ENCODE data around the gene AUH.

Gene AUH

DNA sequence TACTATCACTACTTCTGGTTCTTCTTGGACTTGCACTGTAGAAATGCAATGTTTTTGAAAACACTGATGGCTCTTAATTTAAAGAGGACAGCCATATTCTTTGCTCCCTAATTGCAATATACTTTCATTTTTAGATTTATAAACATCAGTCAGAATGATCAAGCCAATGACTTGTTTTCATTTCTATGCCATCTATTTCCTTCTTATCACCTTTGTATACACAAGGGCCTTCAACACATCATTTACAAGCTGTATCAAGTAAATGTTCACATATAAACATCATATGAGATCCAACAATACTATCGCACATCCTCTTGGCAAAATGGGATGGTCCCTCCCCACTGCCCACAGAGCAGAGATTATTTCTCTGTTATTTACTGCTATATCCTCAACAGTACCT is 24.9 kb downstream of the AUH start:
- TF ChIP-seq, protein P1, sequence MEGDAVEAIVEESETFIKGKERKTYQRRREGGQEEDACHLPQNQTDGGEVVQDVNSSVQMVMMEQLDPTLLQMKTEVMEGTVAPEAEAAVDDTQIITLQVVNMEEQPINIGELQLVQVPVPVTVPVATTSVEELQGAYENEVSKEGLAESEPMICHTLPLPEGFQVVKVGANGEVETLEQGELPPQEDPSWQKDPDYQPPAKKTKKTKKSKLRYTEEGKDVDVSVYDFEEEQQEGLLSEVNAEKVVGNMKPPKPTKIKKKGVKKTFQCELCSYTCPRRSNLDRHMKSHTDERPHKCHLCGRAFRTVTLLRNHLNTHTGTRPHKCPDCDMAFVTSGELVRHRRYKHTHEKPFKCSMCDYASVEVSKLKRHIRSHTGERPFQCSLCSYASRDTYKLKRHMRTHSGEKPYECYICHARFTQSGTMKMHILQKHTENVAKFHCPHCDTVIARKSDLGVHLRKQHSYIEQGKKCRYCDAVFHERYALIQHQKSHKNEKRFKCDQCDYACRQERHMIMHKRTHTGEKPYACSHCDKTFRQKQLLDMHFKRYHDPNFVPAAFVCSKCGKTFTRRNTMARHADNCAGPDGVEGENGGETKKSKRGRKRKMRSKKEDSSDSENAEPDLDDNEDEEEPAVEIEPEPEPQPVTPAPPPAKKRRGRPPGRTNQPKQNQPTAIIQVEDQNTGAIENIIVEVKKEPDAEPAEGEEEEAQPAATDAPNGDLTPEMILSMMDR (conservative IDR thresholded peaks at IDR 0.05; ENCODE audit: low read depth, low read length), result no peak
- Histone ChIP-seq H4K20me1 (ENCODE audit: insufficient read depth) (no peaks in the 10 kb centered on the region), H3K9ac (no peak overlapping the region), H3K27ac (no peak overlapping the region), H3K4me2 (no peak overlapping the region), H2AFZ (ENCODE audit: low read depth) (no peak overlapping the region), H3K27me3 (ENCODE audit: insufficient read depth, low read depth) (no peaks in the 10 kb centered on the region), H3K79me2 (ENCODE audit: insufficient read depth, low read depth) (no peaks in the 10 kb centered on the region), H3K4me1 (ENCODE audit: low read depth, poor library complexity, severe bottlenecking) (peaks cover 7% of the 10 kb centered on the region), H3K4me3 (IDR thresholded peaks at IDR 0.05; ENCODE audit: insufficient read depth, low read depth, low read length) (no peak overlapping the region), H3K36me3 (ENCODE audit: insufficient read depth) (no peaks in the 10 kb centered on the region; the same call in 1 of the 2 replicates)

DNA sequence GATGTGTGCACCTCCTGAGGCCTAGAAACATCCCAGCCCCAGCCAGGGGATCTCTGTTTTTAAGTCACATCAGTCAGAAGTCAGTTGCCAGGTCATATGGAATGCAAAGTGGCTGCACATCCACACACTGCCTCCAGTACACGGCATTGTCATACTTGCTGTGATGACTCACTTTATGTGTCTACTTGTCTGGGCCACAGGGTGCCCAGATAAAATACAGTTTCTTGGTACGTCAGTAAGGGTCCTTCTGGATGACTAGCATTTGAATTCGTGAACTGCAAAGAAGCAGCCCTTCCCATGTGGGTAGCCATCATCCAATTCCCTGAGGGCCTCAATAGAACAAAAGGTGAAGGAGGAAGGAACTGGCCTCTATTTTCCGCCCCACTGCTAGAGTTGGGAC is 27.7 kb downstream of the AUH start:
- TF ChIP-seq, protein P1 (conservative IDR thresholded peaks at IDR 0.05; ENCODE audit: low read depth, low read length), result no peak
- H3K9ac ChIP-seq, result no peak overlapping the region

DNA sequence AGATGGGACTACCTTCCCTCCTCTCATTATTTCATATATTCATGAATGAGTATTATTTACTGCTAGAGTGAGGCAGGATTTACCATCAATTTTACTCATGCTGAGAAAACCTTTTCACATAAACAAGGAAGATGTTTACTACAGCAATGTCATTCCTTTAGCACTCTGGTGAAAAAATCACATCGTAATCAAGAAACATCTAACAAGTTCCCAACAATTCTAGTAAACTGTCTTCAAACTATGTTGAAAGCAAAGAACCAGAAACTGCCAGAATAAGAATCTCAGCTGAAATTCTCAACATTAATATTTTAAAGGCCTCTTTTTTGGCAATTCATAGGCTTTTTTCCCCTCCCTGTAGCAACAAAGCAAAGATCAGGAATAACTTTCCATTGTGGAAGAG is 28.2 kb downstream of the AUH start:
- H4K20me1 ChIP-seq (ENCODE audit: insufficient read depth), result no peaks in the 10 kb centered on the region
- no peak overlapping the region for H3K9ac ChIP-seq
- no peak overlapping the region for H3K4me3 ChIP-seq (IDR thresholded peaks at IDR 0.05; ENCODE audit: insufficient read depth, low read depth, low read length)
- no peaks in the 10 kb centered on the region for H3K27me3 ChIP-seq (ENCODE audit: insufficient read depth, low read depth)
- no peak overlapping the region for H2AFZ ChIP-seq (ENCODE audit: low read depth)
- H3K4me1 ChIP-seq (ENCODE audit: low read depth, poor library complexity, severe bottlenecking), result no peaks in the 10 kb centered on the region
- TF ChIP-seq, protein P1 (conservative IDR thresholded peaks at IDR 0.05; ENCODE audit: low read depth, low read length), result no peak
- no peak overlapping the region for H3K27ac ChIP-seq
- H3K79me2 ChIP-seq (ENCODE audit: insufficient read depth, low read depth), result no peaks in the 10 kb centered on the region
- H3K4me2 ChIP-seq, result no peak overlapping the region
- no peaks in the 10 kb centered on the region for H3K36me3 ChIP-seq (ENCODE audit: insufficient read depth)

More for the DNA sequence above, 27.7 kb downstream of the AUH start:
- H3K27ac ChIP-seq, result no peak overlapping the region
- no peak overlapping the region for H2AFZ ChIP-seq (ENCODE audit: low read depth)
- H3K4me2 ChIP-seq, result no peak overlapping the region
- no peaks in the 10 kb centered on the region for H4K20me1 ChIP-seq (ENCODE audit: insufficient read depth)
- H3K36me3 ChIP-seq (ENCODE audit: insufficient read depth), result no peaks in the 10 kb centered on the region
- no peaks in the 10 kb centered on the region for H3K79me2 ChIP-seq (ENCODE audit: insufficient read depth, low read depth)
- no peak overlapping the region for H3K4me3 ChIP-seq (IDR thresholded peaks at IDR 0.05; ENCODE audit: insufficient read depth, low read depth, low read length)
- H3K27me3 ChIP-seq (ENCODE audit: insufficient read depth, low read depth), result no peaks in the 10 kb centered on the region
- no peaks in the 10 kb centered on the region for H3K4me1 ChIP-seq (ENCODE audit: low read depth, poor library complexity, severe bottlenecking)

DNA sequence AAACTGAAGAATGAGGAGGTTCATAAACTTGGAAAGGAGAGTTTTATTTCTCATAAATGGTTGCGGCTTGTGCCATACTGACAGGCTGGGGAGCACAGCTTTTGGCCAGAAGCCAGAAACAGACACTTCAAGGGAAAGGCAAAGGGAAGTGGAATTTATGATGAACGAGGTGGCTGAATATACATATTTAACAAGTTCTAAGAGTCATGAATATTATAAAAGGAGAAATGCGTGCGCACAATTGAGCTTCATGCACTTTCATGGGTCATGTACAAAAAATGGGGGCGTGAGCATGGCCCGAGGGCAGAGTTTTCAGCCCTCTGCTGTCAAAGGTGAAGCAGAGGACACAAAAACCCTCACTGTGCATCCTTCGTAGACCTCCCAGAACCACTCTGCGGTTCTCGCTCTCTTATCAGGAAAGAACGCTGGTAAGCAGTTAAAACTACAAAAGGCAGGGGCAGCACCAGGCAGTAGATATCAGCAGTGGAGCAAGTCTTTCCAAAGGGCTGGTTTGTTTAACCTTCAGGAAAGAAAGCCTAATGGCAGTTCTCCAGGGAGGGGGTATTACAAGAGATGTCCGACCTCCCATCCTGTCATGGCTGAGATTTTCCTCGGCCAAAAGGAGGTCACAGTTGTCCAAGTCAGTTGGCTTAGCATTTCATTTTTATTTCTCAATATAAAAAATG is 29.0 kb downstream of the AUH start:
- Histone ChIP-seq H3K4me1 (ENCODE audit: low read depth, poor library complexity, severe bottlenecking) (no peaks in the 10 kb centered on the region), H3K36me3 (ENCODE audit: insufficient read depth) (no peaks in the 10 kb centered on the region), H3K4me3 (IDR thresholded peaks at IDR 0.05; ENCODE audit: insufficient read depth, low read depth, low read length) (no peak overlapping the region), H3K27me3 (ENCODE audit: insufficient read depth, low read depth) (no peaks in the 10 kb centered on the region), H4K20me1 (ENCODE audit: insufficient read depth) (no peaks in the 10 kb centered on the region), H3K27ac (no peak overlapping the region), H3K79me2 (ENCODE audit: insufficient read depth, low read depth) (no peaks in the 10 kb centered on the region), H3K9ac (no peak overlapping the region), H2AFZ (ENCODE audit: low read depth) (no peak overlapping the region), H3K4me2 (no peak overlapping the region)
- TF ChIP-seq, protein P1 (conservative IDR thresholded peaks at IDR 0.05; ENCODE audit: low read depth, low read length), result no peak
